GM20431 (cell line): ENCODE results near the gene CLRN3.

Experiments
- in situ Hi-C: fragments of 300-500 bp; cut with MseI, MboI; formaldehyde crosslinking; loops from one replicate; pipeline ENCODE4 v1.15.0; 2020; ENCODE audit warnings: low sequenced_read_pairs; ENCODE audit not compliant: unreplicated experiment

Gene CLRN3

DNA sequence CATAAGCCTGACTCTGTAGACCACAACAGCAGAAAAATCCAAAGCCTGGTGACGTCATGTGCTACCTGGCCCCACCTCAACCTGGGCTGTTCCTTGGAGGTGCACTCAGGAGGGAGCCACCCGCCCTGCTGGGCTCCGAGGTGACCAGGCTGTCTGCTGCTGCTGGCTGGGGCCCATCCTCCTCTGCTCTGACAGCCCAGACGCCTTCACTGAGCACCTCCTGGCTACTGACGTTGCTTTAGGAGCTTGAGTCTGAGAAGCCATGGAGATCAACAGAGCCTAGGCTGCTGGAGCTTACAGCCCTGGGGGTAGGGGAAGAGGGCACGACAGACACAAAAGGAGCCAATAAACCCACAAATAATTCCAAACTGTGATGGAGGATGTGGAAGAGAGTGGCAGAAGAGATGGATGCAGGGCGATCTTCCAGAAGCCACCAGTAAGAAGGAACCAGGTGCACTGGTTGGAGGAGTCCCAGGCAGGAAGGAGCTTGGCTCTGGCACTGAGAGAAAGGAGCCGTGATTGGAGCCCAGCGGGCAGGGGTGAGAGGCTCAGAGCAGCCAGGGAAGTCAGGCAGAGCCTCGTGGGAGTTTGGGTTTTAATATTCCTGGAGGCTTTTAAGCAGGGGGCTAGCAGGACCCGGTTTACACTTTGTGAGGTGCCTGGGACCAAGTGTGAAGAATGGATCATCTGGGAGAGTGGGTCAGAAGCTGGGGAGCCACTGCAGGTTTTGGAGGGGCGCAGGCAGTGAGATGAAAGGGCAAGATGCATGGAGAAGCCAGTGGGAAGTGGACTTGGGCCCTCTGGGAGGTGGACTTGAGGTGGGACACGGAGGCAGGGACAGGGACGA is 12.5 kb upstream of the CLRN3 start:
- in situ Hi-C loops = no loop called here

DNA sequence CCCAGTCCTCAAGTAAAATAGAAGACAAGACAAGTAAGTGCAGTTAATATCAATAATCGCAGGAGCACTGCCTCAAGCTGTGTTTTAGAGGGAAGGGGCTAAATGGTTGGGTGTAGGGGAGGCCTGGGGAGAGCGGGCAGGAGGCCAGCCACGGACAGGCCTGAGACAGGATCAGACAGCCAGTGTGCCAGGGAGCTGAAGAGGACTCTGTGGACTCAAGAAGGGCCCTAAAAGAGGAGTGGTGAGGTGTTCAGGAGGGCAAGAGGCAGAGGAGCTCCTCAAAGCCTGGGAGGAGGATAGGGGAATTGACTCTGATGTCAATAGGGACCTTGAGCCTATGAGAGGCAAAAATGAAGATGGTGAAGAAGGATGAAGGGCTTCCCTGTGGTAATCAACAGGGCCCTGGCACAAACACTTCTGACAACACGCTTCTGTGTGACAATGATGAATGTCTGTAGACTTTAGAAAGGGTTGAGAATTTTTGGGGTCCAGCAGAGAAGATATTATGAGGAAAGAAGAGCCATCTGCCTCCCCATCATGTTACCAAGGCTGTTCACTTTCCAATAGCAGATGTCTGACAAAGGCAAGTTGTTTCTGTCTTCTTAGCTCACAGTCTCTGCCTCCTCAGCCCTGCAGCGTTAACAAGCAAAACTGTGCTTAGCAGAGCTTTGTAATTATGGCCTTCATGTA is 11.7 kb upstream of the CLRN3 start:
- in situ Hi-C loops = no loop called here

DNA sequence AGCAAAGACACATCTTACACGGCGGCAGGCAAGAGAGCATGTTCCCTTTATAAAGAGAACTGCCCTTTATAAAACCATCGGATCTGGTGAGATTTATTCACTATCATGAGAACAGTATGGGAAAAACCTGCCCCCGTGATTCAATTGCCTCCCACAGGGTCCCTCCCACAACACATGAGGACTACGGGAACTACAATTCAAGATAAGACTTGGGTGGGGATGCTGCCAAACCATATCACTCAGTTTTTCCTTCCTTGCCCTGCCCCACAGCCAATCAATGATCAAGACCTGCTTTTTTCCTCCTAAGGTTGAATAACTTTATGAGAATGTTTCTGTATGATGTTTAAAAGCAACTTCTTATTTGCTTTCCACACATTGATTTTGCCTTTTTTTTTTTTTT is 11.0 kb upstream of the CLRN3 start:
- in situ Hi-C loops = no loop called here

DNA sequence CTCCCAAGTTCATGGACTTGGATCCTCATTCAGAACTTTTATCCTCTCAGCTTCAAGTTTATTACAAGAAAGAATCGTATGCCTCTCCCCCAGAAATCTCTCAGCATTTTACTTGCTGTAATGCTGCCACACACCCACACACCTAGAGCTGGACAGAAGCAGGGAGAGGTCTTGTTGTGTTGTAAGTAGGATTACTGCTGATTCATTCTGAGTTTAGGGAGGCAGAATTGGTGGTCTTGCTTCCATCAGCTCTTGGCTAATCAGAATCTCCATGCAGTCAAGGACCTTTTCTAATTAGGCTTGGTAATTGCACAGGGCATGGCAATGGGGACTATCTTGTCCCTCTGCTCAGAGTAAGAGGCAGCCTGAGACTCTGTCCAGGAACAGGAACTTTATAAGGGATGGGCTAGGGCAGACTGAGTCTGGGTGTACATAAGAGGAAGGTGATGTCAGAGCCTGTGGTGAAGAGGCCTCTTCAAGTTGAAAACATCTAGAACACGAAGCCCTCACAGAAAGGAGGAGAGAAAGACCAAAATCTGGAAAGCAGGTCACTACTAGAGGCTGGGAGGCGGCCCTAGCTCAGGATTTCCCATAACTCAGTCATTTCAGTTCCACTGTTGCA is 7.1 kb upstream of the CLRN3 start:
- in situ Hi-C loops = no loop called here

DNA sequence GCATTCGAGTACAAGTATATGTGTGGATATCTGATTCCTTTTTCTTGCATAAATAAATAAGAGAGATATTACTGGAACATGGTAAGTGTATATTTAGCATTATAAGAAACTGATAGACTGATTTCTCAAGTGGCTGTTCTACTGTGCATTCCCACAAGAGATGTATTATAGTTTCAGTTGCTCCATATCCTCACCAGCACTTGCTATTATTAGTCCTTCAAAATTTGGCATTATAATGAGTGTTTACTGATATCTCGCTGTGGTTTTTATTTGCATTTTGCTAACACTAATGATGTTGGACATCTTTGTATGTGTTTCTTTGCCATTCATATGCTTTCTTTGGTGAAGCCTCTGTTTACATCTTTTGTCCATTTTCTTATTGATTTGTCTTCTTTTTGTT is 4.4 kb upstream of the CLRN3 start:
- in situ Hi-C loops = no loop called here

DNA sequence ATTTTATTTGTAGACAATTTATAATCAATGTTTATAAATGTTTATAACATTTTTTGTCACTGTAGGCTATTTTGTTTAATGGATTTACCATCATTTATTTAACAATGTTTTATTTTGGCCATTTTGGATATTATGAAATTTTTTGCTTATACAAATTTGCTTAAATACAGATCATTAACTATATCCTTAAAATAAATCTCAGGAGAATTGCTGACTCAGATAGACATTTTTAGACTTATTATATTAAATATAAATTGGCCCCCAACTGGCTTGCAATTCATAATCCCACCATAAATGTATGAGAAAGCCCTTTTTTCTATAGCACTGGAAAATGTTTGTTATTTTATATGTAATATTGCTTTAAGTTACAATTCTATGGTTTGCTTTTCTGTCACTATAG is 3.8 kb upstream of the CLRN3 start:
- in situ Hi-C loops = no loop called here

DNA sequence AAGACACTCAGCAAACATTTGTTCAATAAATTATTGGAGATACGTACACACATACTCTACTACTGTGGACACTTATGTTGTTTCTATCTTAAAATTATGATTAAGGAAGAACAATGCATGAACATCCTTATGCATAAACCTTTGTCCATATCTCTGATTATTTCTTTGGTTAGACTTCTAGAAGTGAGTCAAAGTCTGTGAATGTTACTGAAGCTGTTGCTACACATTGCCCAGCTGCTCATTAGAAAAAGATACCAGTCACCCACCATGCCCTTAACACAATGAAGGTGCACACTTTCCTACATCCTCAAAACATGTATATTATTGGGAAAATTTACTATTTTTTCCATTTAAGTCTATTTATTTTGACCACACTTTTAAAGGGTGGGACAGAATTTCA is 1.4 kb upstream of the CLRN3 start:
- in situ Hi-C loops = no loop called here

DNA sequence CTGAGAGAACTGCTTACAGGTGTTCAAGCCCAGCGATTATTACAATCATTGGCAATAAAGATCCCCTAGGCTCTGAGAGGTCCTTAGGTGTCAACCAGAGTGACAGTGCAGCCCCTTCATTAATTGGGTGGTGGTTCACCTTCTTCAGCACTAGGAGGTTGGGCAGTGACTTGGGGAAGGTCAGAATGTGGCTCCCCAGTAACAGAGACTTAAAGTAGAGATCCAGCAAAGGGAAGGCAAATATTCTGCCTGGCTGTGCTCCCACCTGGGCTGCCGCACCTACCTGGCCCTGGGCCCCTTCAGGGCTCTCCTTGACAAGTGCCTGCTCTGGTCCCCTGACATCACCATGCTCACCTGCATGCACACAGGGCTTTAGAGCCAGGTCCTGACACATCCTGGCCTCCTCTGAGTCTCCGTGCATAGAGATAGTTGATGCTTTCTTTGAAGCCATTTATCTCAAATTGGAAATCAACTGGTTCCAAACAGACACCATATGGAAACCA is 1.9 kb downstream of the CLRN3 start:
- in situ Hi-C loops = no loop called here

DNA sequence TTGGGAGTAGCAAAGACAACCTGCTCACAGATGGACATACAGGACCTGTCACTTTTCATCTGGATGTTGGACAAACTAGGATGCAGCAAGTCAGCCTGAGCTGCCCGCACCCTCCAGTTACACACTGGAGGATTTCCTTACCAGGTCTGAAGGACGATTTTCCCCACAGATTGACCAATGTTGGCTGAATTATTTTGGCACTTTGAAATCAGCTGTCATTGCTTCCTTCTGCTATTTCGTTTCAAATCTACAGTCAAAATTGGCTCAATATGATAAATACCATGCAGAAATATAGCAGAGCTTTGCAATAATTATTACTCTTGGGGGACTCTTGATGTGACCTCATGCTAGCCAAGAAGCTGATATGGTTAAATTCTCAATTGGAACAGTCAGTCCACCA is 2.5 kb downstream of the CLRN3 start:
- in situ Hi-C loops = no loop called here

DNA sequence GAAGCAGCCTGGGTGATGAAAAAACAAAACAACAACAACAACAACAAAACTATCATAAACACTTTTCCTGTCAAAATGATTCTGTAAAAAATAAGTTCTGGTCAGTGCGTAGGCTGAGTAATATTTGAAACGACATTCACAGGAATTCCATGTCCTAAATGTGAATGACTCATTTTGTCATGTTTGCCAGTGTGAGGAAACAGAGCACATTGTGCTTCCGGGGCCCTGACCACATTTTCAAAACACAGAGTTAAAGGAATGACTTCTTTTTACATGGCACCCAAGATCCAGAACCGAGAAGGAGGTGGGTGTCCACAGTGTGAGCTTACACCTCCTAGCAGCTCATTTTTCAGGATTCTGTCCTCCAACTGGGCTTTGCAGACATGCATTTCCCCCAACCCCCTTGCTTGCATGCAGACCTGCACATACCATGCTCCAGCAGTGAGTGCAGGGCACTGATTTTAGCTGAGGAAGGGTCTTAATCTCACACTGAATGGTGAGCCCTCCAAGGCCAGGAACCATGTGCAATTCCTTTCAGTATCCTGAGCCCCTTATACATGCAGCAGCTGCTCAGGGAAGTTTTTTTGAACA is 3.0 kb downstream of the CLRN3 start:
- in situ Hi-C loops = no loop called here

DNA sequence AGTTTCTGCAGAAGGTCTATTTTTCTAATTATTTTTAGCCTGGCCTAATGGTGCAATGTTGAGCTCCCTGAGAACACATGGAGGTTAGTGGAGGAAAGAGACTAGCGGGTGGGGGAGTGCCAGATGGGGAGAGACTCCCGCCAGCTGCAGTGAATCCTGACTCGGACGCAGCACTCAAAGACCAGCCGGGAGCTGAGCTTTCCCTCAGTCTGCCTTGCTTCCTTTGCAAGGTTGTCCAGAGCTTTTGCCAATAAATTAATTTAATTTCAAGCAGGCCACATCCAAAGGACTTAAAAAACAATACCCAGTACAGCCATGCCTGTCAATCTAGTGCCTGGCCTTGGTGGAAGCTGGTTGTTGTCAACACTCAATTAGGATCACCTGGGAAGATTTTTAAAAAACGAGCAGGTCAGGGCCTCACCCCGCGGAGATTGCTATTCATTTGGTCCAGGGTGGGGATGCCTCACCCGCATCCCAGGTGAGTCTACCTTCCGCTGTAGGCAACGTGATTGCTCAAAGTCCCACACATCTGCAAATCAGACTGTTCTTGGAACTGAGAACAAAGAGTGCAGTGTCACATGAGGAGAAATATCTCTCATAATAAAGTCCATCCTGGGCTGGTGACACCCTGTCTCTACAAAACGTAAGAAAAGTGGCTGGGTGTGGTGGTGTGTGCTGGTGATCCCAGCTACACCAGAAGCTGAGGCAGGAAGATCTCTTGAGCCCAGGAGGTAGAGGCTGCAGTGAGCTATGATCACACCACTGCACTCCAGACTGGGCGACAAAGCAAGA is 4.0 kb downstream of the CLRN3 start:
- in situ Hi-C loops = no loop called here

DNA sequence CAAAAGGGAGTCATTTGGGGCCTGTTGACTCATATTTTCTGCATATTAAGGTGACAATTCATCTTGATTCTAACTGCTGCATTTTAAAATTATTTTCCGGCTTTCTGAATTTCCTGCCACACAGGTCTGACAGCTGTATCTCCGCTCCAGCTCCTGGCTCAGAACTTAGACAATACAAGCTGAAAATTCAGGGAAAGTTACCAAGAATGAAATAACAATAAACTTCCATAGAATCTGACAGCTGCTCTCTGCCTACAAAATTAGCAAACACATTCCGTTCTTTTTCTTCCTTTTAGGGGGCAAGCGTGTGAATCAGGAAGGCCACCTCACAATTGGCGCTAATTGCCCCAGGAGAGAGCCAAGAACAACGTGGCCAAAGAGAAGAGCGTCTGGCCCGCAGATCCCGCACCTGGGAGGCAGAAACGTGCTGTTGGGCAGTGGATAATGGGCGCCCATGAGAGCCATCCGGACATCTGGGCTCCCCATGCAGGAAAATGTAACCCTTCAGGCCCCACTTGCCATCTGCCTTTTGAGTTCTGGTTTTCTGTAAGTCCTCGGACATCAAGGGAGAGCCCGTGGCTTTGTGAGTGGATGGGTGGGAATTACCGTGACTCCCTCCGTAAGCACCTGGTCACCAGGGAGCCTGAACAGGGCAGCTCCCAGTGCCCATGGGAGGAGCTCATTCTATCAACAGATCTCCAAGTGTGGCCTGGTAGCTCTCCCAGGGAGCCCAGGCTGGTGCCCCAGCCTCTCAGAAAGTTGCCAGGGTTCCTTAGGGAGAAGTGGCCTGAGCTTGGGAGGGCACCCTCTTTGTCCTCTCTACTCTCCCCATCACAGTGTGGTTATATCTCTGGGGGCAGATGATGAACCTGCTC is 5.0 kb downstream of the CLRN3 start:
- in situ Hi-C loops = no loop called here

DNA sequence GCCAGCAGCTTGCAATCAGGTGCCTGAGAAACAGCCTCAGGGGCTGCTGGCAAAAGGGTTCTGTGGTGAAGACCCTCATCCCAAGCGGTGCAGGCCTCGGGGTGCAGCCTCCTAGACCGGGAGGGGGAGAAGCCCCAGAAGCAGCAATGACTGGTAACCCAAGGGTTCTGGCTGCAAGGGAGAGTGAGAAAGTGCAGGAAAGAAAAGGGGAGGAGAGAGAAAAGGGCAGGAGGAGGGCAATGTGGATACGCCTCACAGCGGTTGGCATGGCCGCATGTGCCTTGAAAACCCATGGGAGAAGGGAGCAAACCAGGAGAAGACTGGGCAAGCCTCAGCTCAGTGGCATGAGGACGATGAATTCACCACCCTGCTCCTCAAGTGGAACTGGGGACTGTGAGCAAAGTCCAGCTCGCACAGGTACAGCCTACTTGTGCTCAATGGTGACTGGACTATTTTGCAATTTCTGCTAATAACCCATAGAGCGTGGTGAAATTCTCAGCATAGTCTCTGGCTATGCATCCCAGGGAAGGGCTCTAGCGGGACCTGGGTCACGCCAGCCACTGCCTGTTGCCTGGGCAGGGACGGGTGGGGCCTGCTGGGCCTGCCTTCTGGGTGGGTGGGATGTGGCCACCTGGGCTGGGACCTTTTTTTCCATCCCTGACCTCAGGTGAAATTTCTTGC is 6.2 kb downstream of the CLRN3 start:
- in situ Hi-C loops = no loop called here

DNA sequence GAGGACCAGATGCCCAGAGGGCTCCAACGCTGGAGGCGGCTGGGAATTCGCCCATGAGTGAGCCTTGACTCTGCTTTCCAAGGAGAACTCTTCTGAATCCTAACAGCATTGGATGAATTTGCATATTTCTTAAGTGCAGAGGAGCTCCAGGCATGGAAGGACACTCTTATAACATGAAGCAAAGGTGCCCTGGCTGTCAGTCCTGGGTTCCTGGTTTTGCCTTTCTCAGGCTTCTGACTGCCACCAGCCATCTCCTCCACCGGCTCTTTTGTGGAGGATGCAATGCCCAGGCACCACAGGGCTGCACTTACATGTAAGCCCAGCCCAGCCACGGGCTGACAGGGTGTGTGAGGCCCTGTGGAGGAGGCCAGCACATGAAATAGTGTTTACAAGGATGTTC is 8.2 kb downstream of the CLRN3 start:
- in situ Hi-C loops = no loop called here

DNA sequence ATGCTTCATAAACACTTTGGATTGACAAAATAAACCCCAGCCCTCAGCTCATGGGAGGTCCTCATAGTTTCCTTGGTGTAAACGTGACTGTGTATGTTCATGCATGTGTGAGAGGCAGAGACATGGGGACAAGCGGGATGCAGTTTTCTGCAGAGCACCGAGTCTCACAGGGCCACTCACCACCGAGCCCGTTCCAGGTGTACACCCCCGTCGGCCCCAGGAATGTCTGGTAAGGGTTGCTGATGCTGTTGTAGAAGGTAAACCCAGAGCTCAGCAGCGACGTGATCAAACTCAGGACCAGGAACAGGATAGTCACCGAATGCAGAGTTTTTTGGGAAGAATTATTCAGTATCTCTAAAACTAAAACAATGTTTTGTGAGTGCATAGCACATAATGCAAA is 9.2 kb downstream of the CLRN3 start:
- in situ Hi-C loops = no loop called here

DNA sequence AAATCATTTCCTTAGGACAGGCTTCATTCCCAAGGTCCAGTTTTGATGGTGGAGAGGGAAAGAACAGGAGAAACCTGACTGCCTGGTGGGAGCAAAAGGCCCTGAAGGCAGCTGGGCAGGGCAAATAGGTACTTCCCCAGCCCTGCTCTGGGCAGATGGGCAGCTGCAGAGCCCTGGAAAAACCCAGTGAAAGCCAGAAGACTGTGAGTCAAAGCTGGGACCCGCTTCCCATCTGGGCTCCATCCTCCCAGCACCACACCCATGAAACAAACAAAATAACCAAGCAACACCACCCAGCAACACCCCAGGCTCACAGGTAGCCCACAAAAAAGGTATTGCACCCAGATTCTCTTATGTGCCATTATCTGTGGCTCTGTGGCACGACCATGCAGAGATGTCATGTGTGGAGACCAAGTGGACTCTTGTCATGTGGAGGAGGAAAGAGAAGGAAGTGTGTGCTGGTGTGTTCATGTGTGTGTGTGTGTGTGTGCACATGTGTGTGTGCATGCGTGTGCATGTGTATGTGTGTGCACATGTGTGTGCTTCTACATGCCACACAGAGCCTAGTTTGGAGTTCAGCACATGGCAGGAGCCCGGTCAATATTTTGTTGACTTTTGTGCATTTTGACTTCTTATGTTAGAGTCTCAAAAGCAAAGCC is 9.8 kb downstream of the CLRN3 start:
- in situ Hi-C loops = no loop called here

DNA sequence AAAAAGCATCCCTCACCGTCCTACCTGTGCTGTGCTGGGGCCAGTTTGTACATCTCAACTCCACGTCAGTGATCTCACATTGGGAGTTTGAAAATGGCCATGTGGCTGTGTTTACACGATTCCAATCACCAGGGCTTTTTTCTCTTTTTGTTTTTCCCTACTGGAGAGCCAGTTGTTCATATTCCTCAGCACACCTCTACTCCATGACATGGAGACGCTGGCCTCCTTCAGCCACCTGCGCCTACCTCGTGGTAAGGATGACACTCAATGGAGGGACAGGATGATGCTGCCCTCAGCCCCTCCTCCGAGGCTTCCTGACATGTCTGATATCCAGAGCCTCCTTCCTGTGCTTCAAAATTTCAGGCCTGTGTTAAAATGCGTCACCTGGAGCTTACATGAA is 10.3 kb downstream of the CLRN3 start:
- in situ Hi-C loops = no loop called here

DNA sequence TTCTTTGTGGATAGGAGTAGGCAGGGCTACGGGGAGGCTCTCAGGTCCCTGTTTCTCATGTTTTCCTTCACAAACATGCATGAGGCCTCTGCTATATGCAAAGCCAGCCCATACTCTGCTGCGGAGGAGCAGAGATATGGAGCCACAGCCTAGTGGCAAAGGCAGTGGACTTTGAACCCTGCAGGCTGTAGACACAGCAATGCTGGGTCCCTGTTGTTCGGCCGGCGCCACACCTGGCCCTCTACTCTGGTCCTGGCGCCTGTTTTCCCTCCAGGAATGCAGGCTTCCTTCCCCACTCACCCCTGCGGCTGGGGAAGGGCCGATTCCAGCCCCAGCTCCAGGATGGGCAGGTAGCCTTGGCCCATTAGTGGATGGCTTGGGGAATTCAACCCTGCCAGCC is 11.5 kb downstream of the CLRN3 start:
- in situ Hi-C loops = no loop called here
